ENCODE data around the gene NKX6-2.
"Not testable (repeated sequence)": the region's sequence is repeated elsewhere in the genome, so short reads cannot be mapped to it uniquely, and the experiment has no call there.

- TF ChIP-seq CTCF, POLR2A (IDR thresholded peaks at IDR 0.05): not testable (repeated sequence)
Measured at GRCh38 chr10:132772816-132773215, 13.1 kb downstream of the NKX6-2 start.

All from uterus (tissue), 2 donors.